GM19099 (cell line): ENCODE results near the gene TBC1D2.

ENCODE experiments used
- POLR2A ChIP-seq: IDR thresholded peaks from 3 replicates; pipeline ENCODE4 v1.6.1; 2011; ENCODE audit warnings: low read depth; ENCODE audit not compliant: insufficient read length; ENCODE audit errors: extremely low read depth

TBC1D2 gene

GRCh38 chr9:98214811-98215210 is 40.6 kb downstream of the TBC1D2 start:
- TF ChIP-seq POLR2A: no peak

DNA sequence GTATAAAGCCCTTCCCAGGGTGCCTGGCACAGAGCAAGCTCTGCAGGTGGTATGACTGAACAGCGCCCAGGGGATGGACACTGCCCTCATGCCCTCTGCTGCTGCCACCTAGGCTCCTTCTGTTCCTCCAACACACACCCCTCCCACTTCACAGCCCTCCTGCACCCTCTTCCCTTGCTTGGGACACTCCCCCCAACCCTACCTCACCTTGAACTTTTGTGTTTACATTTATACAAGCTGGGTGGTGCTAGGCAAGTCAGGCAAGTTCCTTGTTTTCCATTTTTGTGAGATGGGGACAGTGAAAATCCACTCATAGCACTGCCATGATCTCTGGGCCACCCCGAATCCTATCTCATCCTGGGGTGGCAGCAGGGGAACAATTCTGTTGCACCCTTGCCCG is 44.2 kb downstream of the TBC1D2 start:
- no peak for TF ChIP-seq POLR2A

DNA sequence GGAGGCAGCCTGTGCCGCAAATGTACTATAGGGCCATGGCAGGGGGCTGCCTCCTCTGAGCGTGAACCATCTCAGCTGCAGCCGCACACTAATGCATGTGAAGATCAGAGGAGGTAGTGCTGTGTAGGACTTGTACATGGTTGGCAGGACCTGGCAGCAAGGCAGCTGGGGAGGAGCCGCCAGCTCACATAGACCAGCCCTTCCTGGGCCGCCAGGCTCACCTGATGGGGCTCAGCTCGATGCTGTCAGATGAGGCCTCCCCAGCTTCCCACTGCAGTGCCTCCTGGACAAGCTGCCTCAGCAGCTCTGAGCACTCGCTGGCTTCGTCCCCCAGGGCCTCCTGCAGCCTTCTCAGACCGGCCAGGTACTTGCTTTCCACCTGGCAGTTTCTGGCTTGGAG is 45.0 kb downstream of the TBC1D2 start:
- TF ChIP-seq POLR2A: no peak

DNA sequence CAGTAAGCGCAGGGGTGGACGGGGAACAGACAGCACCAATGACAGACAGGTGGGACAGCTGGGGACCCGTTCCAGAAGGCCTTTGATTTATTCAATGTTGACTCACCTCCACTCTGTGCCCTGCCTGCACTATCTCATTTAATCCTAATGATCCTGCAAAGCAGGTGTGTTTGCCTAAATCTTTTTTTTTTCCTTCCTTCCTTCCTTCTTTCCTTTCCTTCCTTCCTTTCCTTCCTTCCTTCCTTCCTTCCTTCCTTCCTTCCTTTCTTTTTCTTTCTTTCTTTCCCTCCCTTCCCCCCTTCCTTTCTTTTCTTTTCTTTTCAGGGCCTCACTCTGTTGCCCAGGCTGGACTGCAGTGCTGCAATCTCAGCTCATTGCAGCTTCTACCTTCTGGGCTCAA is 45.9 kb downstream of the TBC1D2 start:
- TF ChIP-seq POLR2A: no peak

DNA sequence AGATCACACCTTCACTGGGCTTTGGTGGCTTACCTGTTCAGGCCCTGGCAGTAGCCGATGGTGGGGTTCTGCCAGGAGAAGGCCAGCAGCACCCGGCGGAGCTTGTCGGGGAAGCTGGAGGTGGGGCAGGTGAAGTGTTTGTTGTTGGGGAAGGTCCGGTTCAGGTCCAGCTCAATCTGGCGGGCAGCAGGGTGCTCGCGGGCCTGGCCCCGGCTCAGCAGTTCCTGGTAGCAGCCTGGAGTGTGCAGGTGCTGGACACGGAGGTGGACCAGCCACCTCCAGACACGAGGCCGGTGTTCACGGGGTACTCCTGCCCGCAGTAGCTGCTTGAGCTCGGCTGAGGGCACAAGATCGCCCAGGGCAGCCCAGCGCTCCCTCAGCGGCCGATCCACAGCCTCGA is 46.8 kb downstream of the TBC1D2 start:
- TF ChIP-seq POLR2A: no peak

- TF ChIP-seq POLR2A: no peak
Measured at GRCh38 chr9:98207606-98208005, 47.8 kb downstream of the TBC1D2 start.

DNA sequence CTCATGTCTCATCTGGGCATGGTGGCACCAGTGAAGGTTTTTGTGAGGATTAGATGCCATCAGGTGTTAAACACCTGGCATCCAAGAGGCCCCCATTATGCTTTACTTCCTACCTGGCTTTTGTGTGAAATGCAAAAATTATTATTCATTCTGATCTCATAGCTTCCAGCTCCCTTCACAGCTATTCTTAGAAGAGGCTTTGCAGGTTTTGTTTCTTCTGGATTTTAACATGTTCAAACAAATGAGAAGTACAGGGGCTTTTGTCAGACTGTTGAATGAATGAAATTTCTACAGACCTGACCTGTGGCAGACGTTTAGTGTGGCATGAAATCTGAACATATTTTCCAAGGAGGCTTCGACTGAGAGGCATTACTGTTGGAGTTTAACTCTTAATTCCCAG is 48.7 kb downstream of the TBC1D2 start:
- TF ChIP-seq POLR2A: no peak

- no peak for TF ChIP-seq POLR2A
Measured at GRCh38 chr9:98204692-98205091, 50.8 kb downstream of the TBC1D2 start.

DNA sequence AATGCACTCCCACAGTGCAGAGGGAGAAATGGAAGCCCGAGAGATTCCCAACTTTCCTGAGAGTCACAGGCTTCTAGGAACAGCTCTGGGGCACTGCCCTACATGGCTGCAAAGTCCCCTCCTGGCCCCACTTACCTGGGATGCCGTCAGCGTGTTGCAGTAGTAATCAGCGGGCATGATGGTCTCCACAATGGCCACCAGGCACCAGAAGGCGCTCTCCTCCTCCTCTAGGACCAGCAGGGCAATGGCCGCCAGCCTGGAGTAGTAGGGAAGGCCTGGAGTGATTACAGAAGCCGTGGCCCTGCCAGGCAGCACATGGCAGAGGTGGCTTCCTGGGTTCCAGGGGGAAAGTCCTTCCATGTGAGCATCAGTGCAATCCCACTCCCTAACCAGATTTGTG is 52.3 kb downstream of the TBC1D2 start:
- no peak for TF ChIP-seq POLR2A

GRCh38 chr9:98202252-98202651 is 53.2 kb downstream of the TBC1D2 start:
- TF ChIP-seq POLR2A: no peak

GRCh38 chr9:98201749-98202148 is 53.7 kb downstream of the TBC1D2 start:
- TF ChIP-seq POLR2A: no peak

DNA sequence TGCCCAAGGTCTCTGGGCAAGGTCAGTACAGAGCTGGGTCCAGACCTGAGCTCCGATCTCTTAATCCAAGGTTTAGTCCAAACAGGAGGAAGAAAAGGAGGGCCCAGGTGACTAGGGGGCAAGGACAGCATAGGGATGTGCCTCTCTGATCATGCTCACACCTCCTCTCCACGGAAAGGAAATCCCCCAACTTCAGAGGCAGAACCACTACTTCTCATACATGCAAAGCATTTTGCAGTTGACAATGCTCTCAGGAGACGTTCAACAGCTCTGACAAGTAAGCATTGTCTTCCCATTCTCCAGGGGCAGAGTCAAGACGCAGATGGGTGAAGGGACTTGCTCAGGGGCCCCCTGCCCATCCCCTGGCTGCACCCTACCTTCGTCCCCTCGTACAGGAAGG is 54.3 kb downstream of the TBC1D2 start:
- no peak for TF ChIP-seq POLR2A

DNA sequence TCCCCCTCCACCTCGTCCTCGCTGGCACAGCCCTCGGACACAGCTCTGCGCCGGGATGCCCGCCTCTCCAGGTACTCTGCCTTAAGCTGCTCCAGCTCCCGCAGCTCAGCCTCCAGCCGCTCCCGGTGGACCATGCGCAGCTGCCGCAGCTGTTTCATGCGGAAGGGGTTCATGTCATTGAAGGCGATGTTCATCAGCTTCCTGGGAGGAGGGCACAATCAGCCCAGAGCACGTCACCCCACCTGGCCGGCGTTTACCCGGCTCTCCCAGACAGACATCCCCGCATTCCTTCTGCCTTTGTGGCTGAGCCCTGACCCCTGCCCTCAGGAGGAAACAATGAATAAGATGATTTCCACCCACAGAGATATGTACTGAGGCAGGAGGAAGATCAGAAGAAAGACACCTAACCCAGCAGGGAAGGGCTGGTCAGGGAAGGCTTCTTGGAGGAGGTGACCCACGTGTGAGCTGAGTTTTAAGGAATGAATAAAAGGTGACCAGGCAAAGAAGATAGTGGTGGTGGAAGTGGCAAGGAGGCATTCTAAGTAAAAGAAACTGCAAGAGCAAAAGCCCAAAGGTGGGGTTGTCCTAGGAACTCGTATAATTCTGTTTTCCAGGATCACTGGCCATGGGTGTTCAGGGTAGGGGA is 55.9 kb downstream of the TBC1D2 start:
- no peak for TF ChIP-seq POLR2A

GRCh38 chr9:98195671-98196070 is 59.8 kb downstream of the TBC1D2 start:
- TF ChIP-seq POLR2A: no peak

DNA sequence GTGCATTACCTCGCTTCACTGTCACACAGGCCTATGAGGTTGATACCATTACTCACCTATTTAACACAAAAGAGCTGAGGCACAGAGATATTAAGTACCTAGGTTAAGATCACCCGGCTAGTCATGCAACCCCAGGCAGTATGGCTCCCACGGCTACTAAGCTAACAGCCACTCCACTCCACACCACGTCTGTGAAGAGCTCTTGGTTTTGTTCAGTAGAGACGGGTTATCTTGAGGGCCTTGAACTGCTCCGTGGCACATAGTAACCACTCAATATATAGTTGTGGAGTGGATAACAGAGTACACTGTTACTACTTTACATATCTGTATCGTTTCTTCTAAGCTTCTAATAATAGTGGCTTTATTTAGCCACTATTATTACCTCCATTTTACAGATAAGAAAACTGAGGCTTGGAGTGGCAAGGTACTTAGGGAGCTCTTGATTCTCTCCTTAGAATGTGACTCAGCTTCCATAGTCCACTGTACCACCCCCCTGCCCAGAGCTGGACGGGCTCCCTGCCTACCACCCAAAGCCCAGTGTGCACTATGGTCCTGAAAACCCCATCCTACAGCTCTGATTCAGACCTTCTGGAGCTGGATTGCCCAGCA is 62.0 kb downstream of the TBC1D2 start:
- no peak for TF ChIP-seq POLR2A

- no peak for TF ChIP-seq POLR2A
Measured at GRCh38 chr9:98192503-98193335, 62.7 kb downstream of the TBC1D2 start, which contains the start of gene CORO2A. CORO2A (minus strand) TSS chr9:98192637; CDS start chr9:98157660, 34,977 bp downstream.
